ENCODE data around the gene CEBPZ.
A peak's percentile ranks its signal among the peaks of the same experiment; 100 is the strongest.
"Not testable (repeated sequence)": the region's sequence is repeated elsewhere in the genome, so short reads cannot be mapped to it uniquely, and the experiment has no call there.

The CEBPZ gene

DNA sequence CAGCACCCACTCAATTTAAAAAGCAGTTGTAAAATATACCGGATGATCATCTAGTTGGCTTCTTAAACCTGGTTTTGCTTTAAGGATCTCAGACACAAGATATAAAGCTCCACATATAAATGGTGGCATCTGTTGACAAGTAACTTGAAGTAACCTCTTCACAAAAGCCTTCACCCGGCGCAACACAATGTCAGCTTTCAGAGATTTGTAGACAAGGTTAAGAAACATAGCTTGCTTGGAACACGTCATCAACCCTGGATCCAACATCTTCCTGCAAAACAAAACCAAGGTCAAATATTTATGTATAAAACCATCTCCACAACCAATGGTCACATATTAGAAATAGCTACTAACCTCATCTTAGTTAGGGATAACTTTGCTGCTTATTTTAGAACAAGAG, 8.3 kb downstream of the CEBPZ start:
- DNase-seq (ENCODE audit: low read depth): no peak

DNA sequence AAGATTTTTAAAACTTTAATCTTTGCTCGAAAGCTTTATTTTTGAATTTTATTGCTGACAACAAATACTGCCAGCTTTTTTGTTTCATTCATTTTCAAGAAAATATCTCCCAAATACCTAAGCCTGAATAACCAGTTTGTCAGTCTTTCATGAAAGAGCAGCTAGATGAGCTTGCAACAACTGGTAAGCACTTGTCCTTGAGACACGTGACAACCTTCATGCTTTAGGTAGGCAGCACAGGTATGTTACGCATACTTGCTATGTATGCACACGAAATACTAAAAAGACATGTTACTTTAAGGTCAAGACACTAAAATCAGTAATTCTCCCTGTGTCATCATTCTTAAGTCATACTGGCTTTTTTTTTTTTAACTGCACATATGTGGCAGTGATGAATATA, 12.3 kb downstream of the CEBPZ start:
- no peak for DNase-seq (ENCODE audit: low read depth)

DNA sequence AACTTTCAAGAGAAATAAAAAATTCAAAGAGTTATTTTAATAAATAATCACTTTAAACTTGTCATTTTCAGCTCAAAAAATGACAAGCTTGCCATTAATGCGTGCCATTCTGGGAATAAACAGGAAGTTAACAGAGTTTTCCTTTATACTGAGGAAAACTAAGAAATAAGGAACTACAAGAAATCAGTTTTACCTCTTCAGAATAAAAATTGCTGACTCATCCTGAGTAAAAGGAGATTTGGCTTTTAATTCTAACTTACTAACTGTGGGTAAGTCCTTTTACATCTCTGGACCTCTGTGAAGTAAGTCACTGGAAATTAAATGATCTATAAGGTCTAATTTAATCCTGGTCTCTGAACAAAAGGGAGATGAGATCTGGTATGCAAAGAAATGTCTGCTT, 16.1 kb downstream of the CEBPZ start:
- no peak for DNase-seq (ENCODE audit: low read depth)

DNA sequence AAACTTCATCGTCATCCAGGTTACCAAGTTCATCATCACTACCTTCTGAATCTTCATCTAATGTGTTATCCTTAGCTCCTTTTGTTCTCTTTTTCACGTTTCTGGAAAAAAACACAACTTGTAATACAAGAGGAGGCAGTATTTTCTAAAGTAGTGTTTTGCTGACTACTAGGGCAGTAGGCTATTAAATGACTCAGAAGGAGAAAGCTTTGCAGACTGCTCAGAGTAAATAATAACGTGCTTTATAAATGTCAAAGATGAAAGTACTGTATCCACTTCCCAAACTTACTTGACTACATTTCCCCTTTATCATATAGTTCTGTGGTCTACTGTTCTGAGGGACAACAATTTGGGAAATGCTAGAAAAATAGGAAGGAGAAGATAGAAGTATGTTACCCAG, 19.5 kb downstream of the CEBPZ start:
- DNase-seq (ENCODE audit: low read depth): no peak

DNA sequence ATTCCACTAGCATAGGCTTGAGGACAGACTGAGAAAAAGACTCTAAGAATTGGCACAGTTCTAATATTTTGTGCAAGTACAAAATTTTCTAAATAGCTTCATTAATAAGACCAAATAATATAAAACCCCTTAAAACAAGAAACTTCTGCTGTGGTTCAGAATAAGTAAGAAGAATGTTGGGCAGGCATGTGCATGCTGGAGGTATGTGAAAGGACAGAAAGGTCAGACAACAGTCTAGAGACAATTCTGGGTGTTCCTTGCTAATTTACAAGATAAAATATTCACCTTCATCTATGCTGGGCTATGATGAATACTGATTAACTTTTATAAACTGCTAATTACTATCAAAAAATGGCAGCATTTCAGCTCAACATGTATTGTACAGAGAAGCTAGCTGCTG, 20.2 kb downstream of the CEBPZ start:
- DNase-seq (ENCODE audit: low read depth): no peak

DNA sequence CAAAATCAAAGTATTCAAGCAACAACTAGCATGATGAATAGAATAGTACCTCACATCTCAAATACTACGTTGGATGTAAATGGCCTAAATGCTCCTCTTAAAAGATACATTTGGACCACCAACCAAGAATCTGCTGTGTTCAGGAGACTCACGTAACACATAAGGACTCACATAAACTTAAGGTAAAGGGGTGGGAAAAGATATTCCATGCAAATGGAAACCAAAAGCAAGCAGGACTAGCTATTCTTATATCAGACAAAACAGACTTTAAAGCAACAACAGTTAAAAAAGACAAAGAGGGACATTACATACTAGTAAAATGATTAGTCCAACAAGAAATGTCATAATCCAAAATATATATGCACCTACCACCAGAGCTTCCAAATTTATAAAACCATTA, 24.6 kb downstream of the CEBPZ start:
- not testable (repeated sequence) for DNase-seq (ENCODE audit: low read depth)

DNA sequence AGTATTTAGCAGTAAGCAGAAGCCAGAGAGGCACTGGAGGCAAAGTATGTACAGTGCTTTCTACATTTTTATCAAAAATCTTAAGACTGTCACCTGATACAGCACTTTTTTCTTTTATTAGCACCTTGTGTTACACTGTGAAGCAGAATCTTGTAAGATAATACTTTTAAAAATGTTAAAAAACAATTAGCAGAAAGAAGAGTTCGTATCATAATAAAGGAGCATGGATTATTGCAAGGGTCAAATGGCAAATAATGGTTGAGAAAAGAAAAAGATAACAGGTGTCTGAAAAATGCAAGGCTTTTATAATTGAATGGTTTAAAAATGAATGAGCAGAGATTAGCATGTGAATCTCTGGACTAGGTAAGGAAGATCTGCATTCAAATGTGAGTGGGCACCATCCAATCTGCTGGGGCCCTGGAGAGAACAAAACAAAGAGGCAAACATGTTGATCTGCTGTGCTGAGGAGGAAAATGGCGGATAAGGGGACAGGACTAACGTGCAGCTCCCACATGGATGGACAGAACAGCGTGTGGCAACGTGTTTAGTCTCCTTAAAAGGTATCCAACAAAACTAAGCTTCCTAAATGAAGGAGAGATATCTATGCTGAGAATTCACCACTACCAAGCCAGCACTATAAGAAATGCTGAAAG, 25.6 kb downstream of the CEBPZ start:
- DNase-seq (ENCODE audit: low read depth): no peak

DNA sequence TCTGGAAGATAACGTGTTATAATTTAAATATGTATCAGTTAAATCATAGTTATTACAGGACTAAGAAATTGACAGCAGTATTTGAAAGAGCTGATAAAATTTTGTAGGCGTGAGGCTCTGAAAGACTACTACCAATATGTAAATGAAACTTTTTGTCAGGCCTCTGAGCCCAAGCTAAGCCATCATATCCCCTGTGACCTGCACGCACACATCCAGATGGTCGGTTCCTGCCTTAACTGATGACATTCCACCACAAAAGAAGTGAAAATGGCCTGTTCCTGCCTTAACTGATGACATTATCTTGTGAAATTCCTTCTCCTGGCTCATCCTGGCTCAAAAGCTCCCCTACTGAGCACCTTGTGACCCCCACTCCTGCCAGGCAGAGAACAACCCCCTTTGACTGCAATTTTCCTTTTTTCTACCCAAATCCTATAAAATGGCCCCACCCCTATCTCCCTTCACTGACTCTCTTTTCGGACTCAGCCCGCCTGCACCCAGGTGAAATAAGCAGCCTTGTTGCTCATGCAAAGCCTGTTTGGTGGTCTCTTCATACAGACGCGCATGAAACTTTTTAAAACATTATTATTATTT, 26.2 kb downstream of the CEBPZ start:
- not testable (repeated sequence) for DNase-seq (ENCODE audit: low read depth)

DNA sequence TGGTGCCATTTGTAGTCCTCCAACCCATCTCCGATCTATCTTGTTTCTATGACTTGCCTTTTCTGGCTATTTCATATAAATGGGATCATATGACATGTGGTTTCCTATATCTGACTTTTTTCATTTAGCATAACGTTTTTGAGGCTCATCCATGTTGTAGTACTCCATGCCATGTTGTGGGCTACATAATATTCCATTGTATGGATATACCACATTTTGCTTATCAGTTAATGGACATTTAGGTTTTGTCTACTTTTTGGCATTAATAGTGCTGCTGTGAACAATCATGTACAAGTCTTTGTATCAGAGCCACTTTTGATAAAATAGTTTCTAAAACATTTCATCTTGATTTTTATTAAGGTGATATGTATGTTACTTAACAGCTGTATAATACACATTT, 27.7 kb downstream of the CEBPZ start:
- DNase-seq (ENCODE audit: low read depth): no peak

DNA sequence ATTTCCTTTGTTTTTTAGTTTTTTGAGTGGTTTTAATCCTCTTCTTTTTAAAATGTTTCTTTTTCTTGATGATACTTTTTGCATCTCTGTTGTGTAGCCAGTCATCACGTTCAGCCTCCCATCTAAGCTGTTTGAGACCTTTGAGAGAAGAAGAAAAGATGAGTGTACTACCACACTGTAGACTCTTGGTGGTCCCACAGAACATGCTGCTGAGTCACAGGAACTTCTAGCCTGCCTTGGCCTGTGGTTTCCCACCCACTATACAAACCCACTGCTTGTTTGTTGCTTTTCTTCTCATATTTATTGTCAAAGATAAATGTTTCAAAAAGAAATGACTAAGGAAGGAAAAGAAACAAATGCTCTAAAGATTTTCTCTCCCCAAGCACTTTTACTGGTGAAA, 29.6 kb downstream of the CEBPZ start:
- DNase-seq (ENCODE audit: low read depth): no peak

DNA sequence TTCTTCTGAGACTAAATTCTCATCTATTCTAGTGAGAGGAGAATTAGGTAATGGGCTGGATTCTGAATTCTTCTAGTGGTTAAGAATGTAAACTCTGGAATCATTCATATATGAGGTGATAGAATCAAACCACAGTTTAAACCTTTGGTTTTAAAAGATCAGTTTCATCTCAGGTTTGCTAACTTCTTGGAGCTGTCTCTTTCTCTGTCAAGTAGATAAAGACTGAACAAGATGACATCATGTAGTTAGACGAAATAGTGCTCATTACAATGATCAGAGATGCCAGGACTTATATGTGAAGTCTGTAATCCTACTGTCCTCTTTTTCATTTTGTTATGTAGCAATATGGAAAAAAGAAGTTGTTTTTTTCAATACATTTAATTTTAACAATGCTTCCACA, 30.2 kb downstream of the CEBPZ start:
- no peak for DNase-seq (ENCODE audit: low read depth)

DNA sequence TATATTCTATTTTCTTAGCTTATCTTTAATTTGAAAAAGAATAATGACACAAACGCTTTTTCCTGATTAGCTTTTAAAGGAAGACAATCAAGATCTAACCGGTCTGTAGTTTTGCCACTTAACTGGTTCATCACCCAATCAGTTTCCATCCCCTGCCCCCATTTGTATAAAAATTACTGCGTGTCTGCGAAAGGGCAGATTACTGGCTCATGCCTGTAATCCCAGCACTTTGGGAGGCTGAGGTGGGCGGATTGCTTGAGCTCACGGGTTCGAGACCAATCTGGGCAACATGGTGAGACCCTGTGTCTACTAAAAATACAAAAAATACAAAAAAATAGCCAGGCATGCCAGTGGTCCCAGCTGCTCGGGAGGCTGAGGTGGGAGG, 32.7 kb downstream of the CEBPZ start:
- DNase-seq (ENCODE audit: low read depth): no peak

DNA sequence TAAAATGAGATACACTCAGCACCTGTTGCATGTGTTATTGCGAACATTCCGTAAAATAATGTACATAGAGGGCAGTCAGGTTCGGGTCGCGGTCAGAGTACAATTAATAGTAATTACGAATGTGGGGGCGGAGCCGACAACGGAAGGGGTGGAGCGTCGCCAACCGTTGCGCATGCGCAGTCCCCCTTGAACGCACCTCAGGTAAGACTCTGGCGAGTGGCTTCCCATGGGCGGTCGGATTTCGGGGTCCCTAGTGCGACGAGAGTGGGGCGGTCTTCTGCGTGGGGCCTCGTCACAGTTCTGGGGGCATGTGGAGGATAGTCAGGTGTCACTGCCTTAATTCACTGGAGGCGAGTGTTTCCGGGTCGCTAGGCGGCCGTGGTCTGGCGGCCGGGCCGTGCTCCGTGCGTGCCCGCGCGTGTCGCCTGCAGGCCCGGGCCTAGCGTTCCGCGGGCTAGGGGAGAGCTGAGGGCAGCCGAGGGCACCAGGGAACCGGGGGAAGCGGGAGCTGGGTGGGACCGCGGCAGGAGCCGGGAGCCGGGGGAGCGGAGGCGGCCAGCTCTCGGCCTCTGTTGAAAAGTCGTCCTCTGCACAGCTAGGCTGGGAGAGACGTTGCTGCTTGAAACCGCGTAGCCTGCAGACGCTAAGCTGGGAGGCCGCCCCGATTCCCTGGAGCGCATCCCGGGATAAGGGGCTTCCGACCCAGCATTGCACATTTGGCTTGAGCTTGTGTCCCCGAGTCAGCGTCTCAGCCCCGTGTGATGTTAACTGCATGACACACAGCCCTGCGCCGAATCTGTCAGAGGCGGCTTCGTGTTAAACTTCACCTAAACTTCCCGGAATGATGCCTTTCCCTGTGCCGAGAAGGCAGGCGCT, 34.8 kb downstream of the CEBPZ start, which contains the start of gene CEBPZOS:
CEBPZOS (plus strand) TSS at position 177 of the 876 bp plus-strand sequence. CDS start 3,209 bp downstream, outside the sequence.
- peak; percentile 68 for DNase-seq (ENCODE audit: low read depth)

DNA sequence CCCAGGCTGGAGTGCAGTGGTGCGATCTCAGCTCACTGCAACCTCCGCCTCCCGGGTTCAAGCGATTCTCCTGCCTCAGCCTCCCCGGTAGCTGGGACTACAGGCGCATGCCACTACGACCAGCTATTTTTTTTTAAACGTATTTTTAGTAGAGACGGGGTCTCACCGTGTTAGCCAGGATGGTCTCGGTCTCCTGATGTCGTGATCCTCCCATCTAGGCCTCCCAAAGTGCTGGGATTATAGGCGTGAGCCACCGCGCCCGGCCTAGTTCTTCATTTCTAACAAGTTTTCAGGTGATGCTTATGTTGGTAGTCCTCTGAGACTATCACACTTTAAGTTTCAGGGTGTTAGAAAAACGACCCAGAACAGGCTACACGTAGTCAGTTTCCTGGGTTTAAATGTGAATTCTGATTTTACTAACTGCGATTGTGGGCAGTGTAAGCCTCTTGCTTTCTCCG, 35.5 kb downstream of the CEBPZ start:
- DNase-seq (ENCODE audit: low read depth): not testable (repeated sequence)

DNA sequence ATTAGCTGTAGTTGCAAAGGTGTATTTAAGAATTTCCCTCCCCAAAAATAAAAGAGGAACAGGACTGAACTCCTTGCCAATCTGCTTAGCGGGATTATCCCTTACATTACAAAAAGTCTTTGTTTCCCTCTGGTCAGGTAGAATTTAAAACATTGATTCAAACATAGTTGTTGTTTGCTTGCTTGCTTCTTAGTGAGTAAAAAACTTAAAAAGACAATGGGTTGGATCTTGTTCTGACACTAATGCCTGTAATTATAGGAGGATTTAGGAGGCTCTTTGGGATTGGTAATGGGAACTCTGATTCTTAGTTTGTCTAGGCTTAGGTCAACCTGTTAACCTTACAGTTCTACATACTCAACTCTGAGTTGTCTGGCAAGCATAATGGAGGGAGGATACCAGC, 38.8 kb downstream of the CEBPZ start:
- no peak for DNase-seq (ENCODE audit: low read depth)

DNA sequence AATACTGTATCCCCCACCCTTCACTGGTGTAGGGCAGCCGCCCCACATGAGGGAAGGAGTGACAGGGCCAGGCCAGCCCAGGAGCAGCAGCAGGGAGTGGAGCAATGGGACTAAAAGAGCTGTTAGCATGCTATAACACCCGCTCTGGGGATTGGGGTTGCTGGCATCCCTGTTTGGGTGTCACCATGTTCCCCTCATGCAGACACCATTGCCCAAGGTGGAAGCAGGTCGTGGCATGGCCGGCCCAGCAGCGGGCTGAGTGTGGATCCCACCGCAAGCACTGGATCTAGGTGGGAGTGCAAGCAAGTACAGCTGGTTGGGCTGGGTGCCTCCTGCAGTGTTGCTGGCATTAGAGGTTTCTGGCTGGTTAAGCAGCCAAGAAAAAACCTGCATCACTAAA, 39.6 kb downstream of the CEBPZ start:
- no peak for DNase-seq (ENCODE audit: low read depth)

DNA sequence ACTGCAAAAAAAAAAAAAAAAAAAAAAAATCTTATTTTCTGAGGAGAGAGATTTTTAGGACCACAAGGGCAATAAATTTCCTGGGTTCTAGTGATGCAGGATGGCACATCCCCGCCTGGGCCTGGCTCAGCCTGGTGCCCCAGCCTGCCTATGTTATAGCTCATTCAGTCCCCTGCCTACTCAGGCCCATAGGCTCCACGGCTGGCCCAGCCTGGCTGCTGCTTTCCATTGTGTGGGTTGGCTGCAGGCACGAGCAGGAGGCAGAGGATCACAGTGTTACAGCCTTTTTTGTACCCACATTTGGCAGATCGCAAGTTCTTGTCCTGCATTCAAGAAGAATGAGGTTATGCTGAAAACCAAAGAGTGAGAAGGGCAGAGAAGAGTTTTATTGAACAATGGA, 40.1 kb downstream of the CEBPZ start:
- no peak for DNase-seq (ENCODE audit: low read depth)

DNA sequence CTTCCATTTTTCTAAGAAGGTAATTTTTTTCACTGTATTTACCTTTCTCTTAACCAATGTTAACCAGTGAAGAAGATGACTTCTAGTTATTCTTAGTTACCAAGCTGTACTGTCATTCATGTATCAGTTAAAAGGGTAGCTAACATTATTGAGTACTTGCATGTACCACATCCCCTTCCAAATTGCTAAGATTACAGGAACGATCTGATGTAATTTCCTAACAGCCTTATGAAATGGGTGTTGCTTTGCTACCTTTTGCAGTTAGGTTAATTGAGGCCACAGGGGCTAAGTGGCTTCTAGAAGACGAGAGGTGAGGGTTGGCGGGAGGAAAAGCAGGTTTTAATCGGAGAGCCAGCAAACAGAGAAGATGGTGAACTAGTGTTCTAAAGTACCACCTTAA, 41.1 kb downstream of the CEBPZ start:
- DNase-seq (ENCODE audit: low read depth): no peak

DNA sequence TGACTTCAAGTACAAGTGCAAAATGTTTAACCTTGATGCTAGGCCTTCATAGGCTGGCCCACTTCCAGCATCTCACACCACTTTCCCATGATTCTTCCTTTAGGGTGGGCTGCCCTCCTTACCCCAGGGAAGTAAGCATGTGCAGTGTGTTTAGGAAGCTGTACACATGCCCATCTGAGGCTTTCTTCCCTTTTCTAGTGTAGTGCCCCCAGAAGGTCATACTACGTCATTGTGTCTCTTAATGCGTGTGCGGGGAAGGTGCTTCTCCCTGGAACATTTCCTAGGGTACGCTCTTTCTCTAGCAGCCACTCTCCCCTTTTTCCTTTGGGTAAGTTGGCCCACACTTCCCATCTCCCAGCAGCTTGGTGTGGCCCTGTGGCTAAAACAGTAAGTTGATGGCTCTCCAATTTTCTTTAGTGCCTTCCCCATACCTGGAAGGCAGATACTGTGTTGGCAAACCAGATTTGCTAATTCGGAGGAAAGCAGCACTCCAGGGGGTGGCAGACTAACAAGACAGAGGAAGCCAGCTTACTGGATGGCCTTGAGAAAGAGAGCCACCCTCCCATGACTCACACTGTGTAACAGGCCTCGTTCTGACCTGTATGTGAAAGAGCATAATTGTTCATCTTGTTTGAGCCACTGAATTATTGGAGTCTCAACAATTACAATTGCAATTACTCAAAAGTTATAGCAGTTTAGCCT, 41.8 kb downstream of the CEBPZ start:
- peak; percentile 81 for DNase-seq (ENCODE audit: low read depth)

DNA sequence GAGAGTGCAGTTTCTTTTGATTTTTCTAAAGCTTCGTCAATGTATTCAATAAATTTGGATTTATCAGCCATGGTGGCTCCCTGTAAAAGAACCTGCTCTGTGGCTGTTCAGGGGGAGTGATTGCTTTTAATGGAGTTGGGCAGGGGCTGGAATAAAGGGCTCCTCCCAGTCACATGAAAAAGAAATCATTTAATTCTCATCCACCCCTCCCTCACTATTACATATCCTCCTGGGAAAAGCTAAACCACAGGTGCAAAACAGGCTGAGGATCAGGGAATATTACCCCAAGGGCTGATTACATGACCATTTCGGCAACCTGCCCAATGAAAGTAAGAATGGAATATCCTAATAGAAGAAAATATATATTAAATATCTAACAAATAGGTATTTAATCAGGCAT, 42.8 kb downstream of the CEBPZ start, which contains the start of gene SULT6B1:
SULT6B1 (minus strand) TSS at position 101 of the 400 bp plus-strand sequence; CDS start at position 71, 30 bp downstream.
- no peak for DNase-seq (ENCODE audit: low read depth)

DNA sequence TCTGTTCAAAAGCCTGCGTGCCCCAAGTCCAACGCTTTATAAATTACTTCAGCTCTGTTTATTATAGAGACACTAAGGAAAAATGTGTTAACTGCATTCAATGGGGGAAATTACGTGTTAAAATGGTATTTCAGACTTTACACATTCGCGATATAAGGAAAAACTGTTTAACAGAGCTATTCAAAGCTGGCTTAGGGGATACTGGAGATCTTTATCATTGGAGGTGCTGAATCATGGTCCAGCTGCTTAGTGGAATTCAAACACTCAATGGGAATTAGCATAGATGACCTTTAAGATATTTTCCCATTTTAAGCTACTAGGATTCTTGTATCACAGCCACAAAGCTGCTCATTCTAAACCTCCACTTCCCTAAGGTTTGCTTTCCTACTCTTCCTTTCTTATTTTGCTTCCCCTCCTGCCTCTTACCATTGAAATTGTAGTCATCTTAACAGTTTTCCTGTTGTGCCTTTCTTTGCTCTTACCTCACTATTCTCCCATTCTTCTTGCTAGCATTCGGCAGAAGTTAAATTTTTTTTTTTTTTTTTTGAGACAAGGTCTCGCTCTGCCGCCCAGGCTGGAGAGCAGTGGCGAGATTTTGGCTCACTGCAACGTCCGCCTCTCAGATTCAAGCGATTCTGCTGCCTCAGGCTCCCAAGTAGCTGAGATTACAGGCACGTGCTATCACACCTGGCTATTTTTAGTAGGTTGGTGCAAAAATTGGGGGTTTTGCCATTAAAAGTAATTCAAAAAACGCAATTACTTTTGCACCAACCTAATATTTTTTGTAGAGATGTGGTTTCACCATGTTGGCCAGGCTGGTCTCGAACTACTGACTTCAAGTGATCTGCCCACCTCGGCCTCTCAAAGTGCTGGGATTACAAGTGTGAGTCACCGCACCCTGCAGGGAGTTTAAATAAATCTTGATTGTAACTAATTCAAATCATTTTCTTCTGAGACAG, 49.4 kb downstream of the CEBPZ start:
- DNase-seq (ENCODE audit: low read depth): no peak
